A673 (cell line): ENCODE results near the gene KRTAP10-10.

Experiments
- EZH2 ChIP-seq: fragments of 200-600 bp; sonication (generic); IDR thresholded peaks from 2 replicates; pipeline ENCODE4 v1.6.1; 2017; ENCODE audit warnings: borderline replicate concordance, low read depth, mild to moderate bottlenecking, mixed read lengths, antibody characterized with exemption, low read length; ENCODE audit not compliant: poor library complexity, severe bottlenecking
- TF ChIP-seq, protein P1 (sequence below): fragments of 300-800, 200-600 bp; sonication (generic); conservative IDR thresholded peaks from 2 replicates; pipeline ENCODE4 v1.5.1; 2017; ENCODE audit warnings: low read depth, mild to moderate bottlenecking, antibody characterized with exemption, low read length, moderate library complexity, mixed read lengths

DNA sequence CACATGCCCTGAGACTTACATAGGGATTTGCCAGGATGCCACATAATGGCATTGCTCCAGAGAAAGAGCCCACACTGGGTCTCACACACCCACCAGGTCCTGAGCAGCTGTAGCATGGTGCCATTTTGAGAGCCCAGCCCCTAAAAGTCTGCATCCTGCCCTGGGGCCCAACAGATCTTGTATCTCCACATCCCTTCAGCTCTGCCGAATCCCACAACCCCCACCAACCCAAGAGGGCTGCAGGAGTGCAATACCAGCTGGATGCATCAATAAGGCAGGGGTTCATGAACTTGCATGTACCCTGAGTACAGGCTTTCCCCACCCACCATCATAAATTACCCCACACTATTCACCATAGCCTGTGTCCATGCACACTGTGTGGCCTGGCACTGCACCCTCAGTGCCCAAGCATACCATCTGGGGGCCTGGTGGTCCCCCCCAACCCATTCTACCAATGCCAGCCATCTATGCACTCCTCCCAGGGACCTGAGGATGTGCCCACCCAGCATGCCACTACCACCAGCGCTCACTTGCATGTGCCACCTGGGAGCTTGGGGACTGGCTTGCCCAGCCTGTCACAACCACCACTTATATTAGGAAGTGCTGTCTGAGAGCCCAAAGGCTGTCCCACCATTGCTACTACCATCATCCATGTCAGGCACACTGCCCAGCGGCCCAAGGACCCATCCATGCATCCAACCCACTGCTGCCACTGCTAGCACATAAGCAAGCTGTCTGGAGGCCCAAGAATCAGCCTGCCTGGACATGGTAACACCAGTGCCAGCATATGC, 33.7 kb downstream of the KRTAP10-10 start:
- TF ChIP-seq, protein P1, sequence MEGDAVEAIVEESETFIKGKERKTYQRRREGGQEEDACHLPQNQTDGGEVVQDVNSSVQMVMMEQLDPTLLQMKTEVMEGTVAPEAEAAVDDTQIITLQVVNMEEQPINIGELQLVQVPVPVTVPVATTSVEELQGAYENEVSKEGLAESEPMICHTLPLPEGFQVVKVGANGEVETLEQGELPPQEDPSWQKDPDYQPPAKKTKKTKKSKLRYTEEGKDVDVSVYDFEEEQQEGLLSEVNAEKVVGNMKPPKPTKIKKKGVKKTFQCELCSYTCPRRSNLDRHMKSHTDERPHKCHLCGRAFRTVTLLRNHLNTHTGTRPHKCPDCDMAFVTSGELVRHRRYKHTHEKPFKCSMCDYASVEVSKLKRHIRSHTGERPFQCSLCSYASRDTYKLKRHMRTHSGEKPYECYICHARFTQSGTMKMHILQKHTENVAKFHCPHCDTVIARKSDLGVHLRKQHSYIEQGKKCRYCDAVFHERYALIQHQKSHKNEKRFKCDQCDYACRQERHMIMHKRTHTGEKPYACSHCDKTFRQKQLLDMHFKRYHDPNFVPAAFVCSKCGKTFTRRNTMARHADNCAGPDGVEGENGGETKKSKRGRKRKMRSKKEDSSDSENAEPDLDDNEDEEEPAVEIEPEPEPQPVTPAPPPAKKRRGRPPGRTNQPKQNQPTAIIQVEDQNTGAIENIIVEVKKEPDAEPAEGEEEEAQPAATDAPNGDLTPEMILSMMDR = no peak
- no peak for TF ChIP-seq EZH2
